Measurements from ENCODE around the gene KCTD10.

KCTD10 gene, protein sequence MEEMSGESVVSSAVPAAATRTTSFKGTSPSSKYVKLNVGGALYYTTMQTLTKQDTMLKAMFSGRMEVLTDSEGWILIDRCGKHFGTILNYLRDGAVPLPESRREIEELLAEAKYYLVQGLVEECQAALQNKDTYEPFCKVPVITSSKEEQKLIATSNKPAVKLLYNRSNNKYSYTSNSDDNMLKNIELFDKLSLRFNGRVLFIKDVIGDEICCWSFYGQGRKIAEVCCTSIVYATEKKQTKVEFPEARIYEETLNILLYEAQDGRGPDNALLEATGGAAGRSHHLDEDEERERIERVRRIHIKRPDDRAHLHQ

DNA sequence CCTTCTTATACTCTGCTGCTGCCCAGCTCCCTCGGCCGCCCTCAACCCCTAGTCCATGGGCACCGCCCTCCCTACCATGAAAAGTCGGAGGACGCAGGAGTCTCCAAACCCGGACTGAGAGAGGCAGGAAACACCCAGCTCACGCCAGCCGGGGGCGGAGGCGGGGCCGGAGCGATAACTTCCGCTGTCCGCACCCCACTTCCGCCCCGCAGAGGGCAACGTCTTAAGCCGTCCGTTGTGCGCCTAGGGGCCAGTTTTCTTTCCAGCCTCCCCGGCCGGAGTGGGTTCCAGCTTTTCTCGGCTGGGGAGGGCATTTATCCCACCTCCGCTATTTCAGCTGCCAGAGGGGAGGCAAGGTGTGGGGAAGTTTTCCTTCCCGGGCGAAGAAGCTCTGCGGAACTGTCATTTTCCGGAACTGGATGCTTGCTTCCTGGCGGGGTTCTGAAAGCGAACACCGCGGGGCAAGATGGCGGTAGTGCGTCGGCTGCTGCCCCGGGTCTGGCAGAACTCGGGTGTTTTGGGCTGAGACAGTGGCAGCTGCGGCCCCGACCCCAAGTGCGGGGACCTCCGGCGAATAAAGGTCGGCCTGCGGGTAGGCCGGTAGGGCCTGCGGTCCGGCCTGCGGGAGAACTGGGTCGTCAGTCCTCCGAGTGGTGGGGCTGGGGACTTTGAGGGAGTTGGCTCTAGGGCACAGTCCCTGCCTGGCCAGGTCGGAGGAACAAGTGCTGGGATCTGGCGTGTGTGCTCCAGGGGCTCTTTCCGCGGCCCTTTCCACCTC, at the start of gene KCTD10, which contains the start of gene UBE3B:
KCTD10 (minus strand) TSS at position 116 of the 778 bp plus-strand sequence; CDS start at position 78, 38 bp downstream.
UBE3B (plus strand) TSS at position 450 of the 778 bp plus-strand sequence. CDS start 5,918 bp downstream, outside the sequence.
- TF ChIP-seq, protein P1, sequence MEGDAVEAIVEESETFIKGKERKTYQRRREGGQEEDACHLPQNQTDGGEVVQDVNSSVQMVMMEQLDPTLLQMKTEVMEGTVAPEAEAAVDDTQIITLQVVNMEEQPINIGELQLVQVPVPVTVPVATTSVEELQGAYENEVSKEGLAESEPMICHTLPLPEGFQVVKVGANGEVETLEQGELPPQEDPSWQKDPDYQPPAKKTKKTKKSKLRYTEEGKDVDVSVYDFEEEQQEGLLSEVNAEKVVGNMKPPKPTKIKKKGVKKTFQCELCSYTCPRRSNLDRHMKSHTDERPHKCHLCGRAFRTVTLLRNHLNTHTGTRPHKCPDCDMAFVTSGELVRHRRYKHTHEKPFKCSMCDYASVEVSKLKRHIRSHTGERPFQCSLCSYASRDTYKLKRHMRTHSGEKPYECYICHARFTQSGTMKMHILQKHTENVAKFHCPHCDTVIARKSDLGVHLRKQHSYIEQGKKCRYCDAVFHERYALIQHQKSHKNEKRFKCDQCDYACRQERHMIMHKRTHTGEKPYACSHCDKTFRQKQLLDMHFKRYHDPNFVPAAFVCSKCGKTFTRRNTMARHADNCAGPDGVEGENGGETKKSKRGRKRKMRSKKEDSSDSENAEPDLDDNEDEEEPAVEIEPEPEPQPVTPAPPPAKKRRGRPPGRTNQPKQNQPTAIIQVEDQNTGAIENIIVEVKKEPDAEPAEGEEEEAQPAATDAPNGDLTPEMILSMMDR (IDR thresholded peaks at IDR 0.05; ENCODE audit: insufficient read depth, missing control alignments): no peak
- FAIRE-seq: no peak
- DNase-seq (ENCODE audit: insufficient read length, low spot score): peak; percentile 90

- FAIRE-seq (no peak), DNase-seq (ENCODE audit: insufficient read length, low spot score) (no peak)
- TF ChIP-seq, protein P1 (IDR thresholded peaks at IDR 0.05; ENCODE audit: insufficient read depth, missing control alignments): no peak
Observed at GRCh38 chr12:109525279-109525585, 48.1 kb upstream of the KCTD10 start.

DNA sequence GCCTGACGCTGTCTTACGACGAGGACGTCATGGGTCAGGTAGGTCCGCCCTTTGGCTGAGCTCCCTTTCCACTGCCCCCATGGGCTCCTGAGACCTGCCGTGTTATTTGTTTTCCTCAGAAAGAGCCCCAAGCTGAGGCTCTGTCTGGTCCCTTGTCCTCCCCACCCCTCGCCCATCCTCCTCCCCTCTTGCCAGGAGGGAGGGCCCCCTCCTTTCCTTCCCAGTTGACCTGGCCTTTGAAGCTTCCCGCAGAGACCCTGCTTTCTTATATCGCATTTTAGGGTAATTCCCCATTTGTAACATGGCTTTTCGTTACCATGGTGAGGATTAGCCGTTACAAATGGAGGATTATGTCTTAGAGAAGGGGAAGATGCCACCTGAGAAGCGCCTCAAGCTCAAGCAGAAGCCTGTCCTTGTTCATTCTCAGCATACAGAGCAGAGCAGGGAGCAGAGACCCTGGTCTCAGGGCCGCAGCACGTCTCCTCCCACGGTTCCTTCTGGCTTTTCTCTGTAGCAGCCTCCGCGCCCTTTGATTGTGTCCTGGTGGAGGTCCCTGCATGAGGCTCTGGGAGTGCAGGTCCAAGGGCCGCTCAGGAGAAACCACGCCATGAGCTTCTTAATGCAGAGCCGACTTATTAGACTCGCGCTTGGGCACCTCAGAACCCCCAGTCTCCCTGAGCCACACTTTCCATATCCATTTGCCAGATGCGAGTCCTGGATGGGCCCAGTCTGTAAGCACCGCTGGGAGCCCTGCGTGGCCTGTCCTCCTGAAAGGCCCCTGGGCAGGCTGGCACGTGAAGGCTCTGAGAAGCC, 47.6 kb upstream of the KCTD10 start:
- TF ChIP-seq, protein P1 (IDR thresholded peaks at IDR 0.05; ENCODE audit: insufficient read depth, missing control alignments): no peak
- peak; percentile 70 for FAIRE-seq
- no peak for DNase-seq (ENCODE audit: insufficient read length, low spot score)

DNA sequence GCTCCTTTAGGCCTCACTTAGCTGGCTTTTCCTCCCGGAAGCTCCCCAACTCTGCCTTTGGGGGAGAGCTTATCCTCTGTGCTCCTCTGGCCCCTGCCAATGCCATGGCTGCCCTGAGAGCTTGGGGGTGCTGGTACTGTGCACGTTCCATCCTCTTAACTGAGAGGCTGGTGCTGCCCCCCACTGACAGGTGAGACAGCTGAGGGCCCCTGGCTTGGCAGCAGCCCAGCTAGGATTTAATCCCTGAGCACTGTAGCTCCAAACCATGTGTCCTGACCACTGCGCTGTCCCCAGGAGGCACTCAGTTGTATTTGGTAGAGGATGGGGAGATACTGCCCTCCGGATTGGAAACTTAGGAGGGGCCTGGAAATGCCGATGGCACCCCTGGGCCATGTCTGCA, 46.4 kb upstream of the KCTD10 start:
- TF ChIP-seq, protein P1 (IDR thresholded peaks at IDR 0.05; ENCODE audit: insufficient read depth, missing control alignments): peak; percentile 24
- DNase-seq (ENCODE audit: insufficient read length, low spot score) (no peak), FAIRE-seq (no peak)

GRCh38 chr12:109523071-109523470, 46.0 kb upstream of the KCTD10 start:
- FAIRE-seq (no peak), DNase-seq (ENCODE audit: insufficient read length, low spot score) (no peak)
- TF ChIP-seq, protein P1 (IDR thresholded peaks at IDR 0.05; ENCODE audit: insufficient read depth, missing control alignments): no peak

- no peak for DNase-seq (ENCODE audit: insufficient read length, low spot score)
- FAIRE-seq: no peak
Observed at GRCh38 chr12:109521831-109522230, 44.7 kb upstream of the KCTD10 start.

More at GRCh38 chr12:109521831-109522230, 44.7 kb upstream of the KCTD10 start:
- TF ChIP-seq, protein P1 (IDR thresholded peaks at IDR 0.05; ENCODE audit: insufficient read depth, missing control alignments): no peak

Measured in D721Med (cell line).